Left ventricle myocardium inferior (tissue), 1 donor: ENCODE data around the gene TTC34. TPM values are rescaled to one million over a fixed set of nuclear protein-coding genes. Genes with fewer than 3 reads are reported as not detected.

Source experiments
- DNase-seq: peaks from one replicate; pipeline ENCODE4 v3.0.0-alpha.2; 2020
- H3K27ac ChIP-seq: fragments of 200-600 bp; replicated peaks from 2 replicates; pipeline ENCODE4 v1.8.0; 2021
- H3K27me3 ChIP-seq: fragments of 200-600 bp; 2 replicates; pipeline ENCODE4 v1.8.0; 2021; ENCODE audit warnings: low read depth
- H3K36me3 ChIP-seq: fragments of 200-600 bp; 2 replicates; pipeline ENCODE4 v1.8.0; 2021
- H3K4me1 ChIP-seq: fragments of 200-600 bp; 2 replicates; pipeline ENCODE4 v1.8.0; 2021
- H3K4me3 ChIP-seq: fragments of 200-600 bp; 2 replicates; pipeline ENCODE4 v1.8.0; 2021; ENCODE audit warnings: mild to moderate bottlenecking, moderate library complexity
- H3K9me3 ChIP-seq: fragments of 200-600 bp; replicated peaks from 2 replicates; pipeline ENCODE4 v1.8.0; 2021
- intact Hi-C: fragments of 100-400 bp; cut with micrococcal nuclease; formaldehyde crosslinking; loops from one replicate; pipeline ENCODE4 v1.11.0; 2022
- total RNA-seq: library from RNA; stranded (reverse); fragmentation: NEBNext Ultra II Directional; extraction: Animal tissue kit (Norgen Biotek cat#: 25700); gene quantifications from one replicate; pipeline ENCODE4 v1.2.1, GENCODE V29; 2021
- TF ChIP-seq, protein P1 (sequence below): fragments of 200-600 bp; IDR thresholded peaks from 2 replicates; pipeline ENCODE4 v1.8.0; 2021; ENCODE audit warnings: antibody characterized with exemption, mild to moderate bottlenecking, borderline replicate concordance
- donor health status: DM: no; HTN: yes; CAD: no; lungs with severe emphysema.

Gene TTC34
- total RNA-seq, 1 donor from 2014 or later, result 0.91 TPM

DNA sequence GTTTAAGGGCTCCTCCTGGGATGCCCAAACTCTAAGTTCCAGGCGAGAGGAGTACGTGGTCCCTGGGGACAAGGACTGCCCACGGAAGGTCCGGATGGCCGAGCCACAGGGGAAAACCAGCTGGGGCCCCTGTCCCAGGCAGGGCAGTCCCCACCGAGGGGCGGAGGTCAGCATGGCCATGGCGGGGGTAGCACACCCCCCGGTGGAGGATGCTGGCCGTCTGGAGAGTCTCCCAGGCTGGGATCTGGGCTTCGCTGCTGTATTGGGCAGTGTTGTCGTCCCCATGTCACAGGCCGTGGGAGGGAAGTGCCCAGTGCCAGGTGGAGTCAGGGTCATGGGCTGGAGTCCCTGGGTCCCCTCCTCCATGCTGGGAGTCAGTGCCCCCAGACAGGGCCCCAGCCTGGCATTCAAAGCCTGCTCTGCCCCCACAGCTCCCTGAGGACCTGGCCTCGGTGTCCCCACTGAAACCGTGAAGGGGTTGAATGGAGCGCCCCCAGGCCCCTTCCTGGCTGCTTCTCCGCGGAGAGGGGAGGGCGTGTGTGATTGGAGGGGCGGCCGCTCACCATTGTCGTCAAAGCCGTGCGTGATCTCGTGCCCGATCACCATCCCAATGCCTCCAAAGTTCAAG lies 208.1 kb downstream of the TTC34 start:
- no peak overlapping the region for H3K27ac ChIP-seq
- TF ChIP-seq, protein P1, sequence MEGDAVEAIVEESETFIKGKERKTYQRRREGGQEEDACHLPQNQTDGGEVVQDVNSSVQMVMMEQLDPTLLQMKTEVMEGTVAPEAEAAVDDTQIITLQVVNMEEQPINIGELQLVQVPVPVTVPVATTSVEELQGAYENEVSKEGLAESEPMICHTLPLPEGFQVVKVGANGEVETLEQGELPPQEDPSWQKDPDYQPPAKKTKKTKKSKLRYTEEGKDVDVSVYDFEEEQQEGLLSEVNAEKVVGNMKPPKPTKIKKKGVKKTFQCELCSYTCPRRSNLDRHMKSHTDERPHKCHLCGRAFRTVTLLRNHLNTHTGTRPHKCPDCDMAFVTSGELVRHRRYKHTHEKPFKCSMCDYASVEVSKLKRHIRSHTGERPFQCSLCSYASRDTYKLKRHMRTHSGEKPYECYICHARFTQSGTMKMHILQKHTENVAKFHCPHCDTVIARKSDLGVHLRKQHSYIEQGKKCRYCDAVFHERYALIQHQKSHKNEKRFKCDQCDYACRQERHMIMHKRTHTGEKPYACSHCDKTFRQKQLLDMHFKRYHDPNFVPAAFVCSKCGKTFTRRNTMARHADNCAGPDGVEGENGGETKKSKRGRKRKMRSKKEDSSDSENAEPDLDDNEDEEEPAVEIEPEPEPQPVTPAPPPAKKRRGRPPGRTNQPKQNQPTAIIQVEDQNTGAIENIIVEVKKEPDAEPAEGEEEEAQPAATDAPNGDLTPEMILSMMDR, result no peak
- intact Hi-C loops, result no loop called here
- peaks cover 15% of the 10 kb centered on the region for H3K4me1 ChIP-seq
- peak overlapping the region; percentile 52 for H3K4me3 ChIP-seq
- H3K9me3 ChIP-seq, result peaks cover 6% of the 10 kb centered on the region
- no peak for DNase-seq
- peaks cover 10% of the 10 kb centered on the region for H3K36me3 ChIP-seq
- peaks cover 37% of the 10 kb centered on the region for H3K27me3 ChIP-seq

DNA sequence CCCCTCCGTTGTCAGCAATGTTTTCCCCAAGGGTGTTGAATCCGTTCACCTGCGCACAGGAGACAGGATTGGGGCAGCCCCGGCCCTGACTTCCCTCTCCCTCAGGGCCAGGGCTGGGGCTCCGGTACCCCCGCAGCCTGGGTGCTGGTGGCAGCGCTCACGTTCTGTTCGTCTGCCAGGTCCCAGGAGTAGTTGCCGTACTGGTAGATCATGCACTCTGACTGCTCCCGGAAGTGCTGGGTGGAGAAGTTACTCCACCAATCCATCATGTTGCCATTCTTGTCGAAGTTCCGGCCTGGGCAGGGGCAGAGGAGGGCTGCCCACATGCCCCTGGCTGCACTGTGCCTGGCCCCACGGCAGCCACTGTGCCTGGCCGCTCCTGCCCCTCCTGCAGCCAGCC lies 208.8 kb downstream of the TTC34 start:
- H3K36me3 ChIP-seq, result peaks cover 10% of the 10 kb centered on the region
- no peak for DNase-seq
- H3K4me3 ChIP-seq, result no peak overlapping the region
- TF ChIP-seq, protein P1, result no peak
- peaks cover 20% of the 10 kb centered on the region for H3K4me1 ChIP-seq
- no peak overlapping the region for H3K27ac ChIP-seq
- peaks cover 37% of the 10 kb centered on the region for H3K27me3 ChIP-seq
- peaks cover under 1% of the 10 kb centered on the region for H3K9me3 ChIP-seq
- intact Hi-C loops, result no loop called here

DNA sequence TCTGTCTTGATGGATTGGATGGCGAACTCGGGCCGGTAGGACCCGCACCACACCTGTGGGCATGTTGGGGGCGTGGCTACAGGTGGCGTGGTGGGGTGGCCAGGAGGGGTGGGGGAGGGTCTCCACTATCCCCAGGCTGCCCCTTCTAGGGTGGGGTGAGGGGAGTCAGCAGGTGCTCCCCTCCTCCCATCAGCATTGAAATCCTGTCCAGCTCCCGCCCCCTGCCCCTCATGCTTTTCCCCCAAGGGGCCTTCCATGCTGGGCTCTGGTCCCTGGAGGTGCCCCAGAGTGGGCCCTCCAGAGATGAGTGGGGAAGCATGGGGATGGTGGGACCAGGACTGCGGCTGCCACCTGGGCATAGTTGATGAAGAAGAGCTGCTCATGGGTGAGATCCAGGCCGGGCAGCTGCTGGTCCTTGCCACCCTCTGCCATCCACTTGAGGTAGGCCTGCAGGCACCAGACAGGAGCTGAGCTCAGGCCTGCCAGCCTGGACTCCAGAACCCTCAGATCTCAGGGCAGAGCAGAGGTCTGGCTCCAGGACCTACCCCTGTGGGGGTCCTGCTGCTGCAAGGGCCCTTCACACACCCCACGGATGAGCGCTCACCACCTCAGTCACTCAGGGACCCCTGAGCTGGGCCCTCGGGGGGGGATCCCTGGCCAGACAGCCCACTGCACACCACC lies 209.8 kb downstream of the TTC34 start:
- peaks cover 10% of the 10 kb centered on the region for H3K36me3 ChIP-seq
- no peak overlapping the region for H3K4me3 ChIP-seq
- H3K27me3 ChIP-seq, result peaks cover 37% of the 10 kb centered on the region
- no peak overlapping the region for H3K27ac ChIP-seq
- DNase-seq, result no peak
- intact Hi-C loops, result no loop called here
- no peaks in the 10 kb centered on the region for H3K9me3 ChIP-seq
- peaks cover 30% of the 10 kb centered on the region for H3K4me1 ChIP-seq
- TF ChIP-seq, protein P1, result no peak

DNA sequence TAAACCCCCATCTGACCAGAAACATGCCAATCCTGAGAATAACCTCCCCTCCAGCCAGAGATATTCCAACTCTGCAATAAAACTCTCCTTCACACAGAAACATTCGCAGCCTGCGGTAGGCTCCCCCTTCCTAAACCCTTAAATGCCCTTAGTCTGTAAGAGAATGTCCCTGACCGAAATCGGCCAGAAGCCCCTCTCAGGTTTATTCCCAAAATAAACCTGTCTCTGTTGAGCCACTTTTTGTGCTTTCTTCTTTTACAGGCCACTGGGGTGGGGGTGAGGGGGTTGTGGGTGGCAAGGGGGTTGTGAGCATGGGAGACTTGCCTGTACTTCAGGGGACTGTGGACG lies 210.3 kb downstream of the TTC34 start:
- Histone ChIP-seq H3K4me3 (no peak overlapping the region), H3K9me3 (no peaks in the 10 kb centered on the region), H3K27ac (no peak overlapping the region), H3K36me3 (peaks cover 10% of the 10 kb centered on the region), H3K4me1 (peaks cover 31% of the 10 kb centered on the region), H3K27me3 (peaks cover 34% of the 10 kb centered on the region)
- TF ChIP-seq, protein P1, result no peak
- no peak for DNase-seq
- intact Hi-C loops, result no loop called here

DNA sequence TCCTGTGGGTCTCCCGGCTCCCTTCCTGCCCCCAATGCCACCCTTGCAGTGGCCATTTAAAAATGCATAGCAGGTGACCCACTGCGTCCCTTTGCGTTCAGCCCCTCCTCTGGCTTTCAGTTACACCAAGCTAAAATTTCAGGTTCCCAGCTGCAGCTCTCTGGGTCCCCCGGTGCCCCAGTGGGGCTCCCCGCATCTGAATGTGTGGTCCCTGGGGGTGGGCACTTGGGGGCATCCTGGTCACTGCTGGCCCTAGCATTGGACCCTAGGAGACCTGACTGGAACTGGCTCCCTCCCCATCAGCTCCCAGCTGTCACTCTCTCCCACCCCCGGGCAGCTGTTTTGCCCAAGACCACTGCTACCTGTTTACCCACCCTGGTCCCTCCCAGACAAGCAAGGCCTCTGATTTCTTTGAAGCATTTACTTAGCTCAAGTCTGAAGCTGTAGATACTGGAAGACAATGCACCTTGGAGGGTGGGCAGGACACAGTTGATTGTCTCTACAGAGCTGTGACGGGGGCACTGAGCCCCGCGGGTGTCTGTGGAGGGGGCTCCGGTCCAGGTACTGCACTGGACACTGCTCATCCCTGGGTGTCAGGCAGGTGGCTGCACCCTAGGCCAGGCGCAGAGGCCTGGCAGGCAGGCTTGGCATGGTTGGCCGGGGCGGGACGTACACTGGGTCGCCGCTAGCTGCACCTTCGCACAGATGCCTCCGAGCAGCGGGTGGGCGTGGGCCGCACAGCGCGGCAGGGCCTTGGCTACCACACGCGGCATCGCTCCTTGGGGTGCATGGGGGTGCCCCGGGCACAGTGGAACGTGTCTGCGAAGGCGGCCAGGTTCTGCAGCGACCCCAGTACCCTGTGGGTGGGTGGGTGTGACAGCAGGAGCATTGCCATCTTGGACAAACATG lies 211.0 kb downstream of the TTC34 start:
- intact Hi-C loops, result no loop called here
- H3K9me3 ChIP-seq, result no peaks in the 10 kb centered on the region
- TF ChIP-seq, protein P1, result no peak
- no peak overlapping the region for H3K4me3 ChIP-seq
- peaks cover 38% of the 10 kb centered on the region for H3K4me1 ChIP-seq
- no peak for DNase-seq
- no peak overlapping the region for H3K27ac ChIP-seq
- H3K36me3 ChIP-seq, result peaks cover 10% of the 10 kb centered on the region
- H3K27me3 ChIP-seq, result peaks cover 26% of the 10 kb centered on the region
